ENCODE data around the gene CHAF1A. TPM values are rescaled to one million over a fixed set of nuclear protein-coding genes. Genes with fewer than 3 reads are reported as not detected.

Gene CHAF1A
- total and polyA plus RNA-seq, 2 of the 8 experiments (the other 6 are each of a cell fraction or from before 2014, with no cell fraction given): 122 to 147 TPM

GRCh38 chr19:4448147-4448985 lies 45.9 kb downstream of the CHAF1A start:
- no peak overlapping the region for H2BK120ac ChIP-seq (replicated peaks; ENCODE audit: low read depth, low read length)
- H3K18ac ChIP-seq (ENCODE audit: extremely low read depth, low read length): no peak overlapping the region
- no peak overlapping the region for H2BK12ac ChIP-seq (ENCODE audit: low read depth, low read length)
- H3K4me3 ChIP-seq (ENCODE audit: extremely low read depth in 1 of 4, insufficient read depth in 2 of 4, low read depth in 3 of 4, low read length in 4 of 4): no peak overlapping the region
- H4K5ac ChIP-seq (ENCODE audit: insufficient read length, low read depth, low read length): no peak overlapping the region
- H3K79me1 ChIP-seq (ENCODE audit: low read depth, low read length): no peaks in the 10 kb centered on the region
- no peak overlapping the region for H2BK20ac ChIP-seq (ENCODE audit: low read length)
- H2AFZ ChIP-seq (ENCODE audit: low read length): no peak overlapping the region
- no peak overlapping the region for H2BK15ac ChIP-seq (ENCODE audit: low read length)
- H4K91ac ChIP-seq (replicated peaks; ENCODE audit: insufficient read length, low read length): no peak overlapping the region
- H3K23ac ChIP-seq (ENCODE audit: insufficient read length): no peak overlapping the region
- TF ChIP-seq BCL11A (IDR thresholded peaks at IDR 0.05; ENCODE audit: low read depth in 2 of 2, low read length in 2 of 2) (no peak), ATF3 (IDR thresholded peaks at IDR 0.05; ENCODE audit: insufficient read depth, low read depth, low read length) (no peak), RAD21 (IDR thresholded peaks at IDR 0.05 in 1 of 2, conservative IDR thresholded peaks at IDR 0.05 in 1 of 2; ENCODE audit: low read depth in 2 of 2, low read length in 2 of 2) (no peak), GABPA (IDR thresholded peaks at IDR 0.05; ENCODE audit: borderline replicate concordance, insufficient read depth, low read length) (no peak), HDAC6 (IDR thresholded peaks at IDR 0.05; ENCODE audit: low read depth, low read length) (no peak), ZNF274 (IDR thresholded peaks at IDR 0.05; ENCODE audit: borderline replicate concordance, extremely low read depth, low read length) (no peak), POLR2AphosphoS5 (IDR thresholded peaks at IDR 0.05; ENCODE audit: low read depth, low read length) (no peak)
- no peaks in the 10 kb centered on the region for H3K23me2 ChIP-seq (ENCODE audit: low read depth, low read length)
- ChIA-PET CTCF (ENCODE audit: partially characterized antibody) (interaction anchor here (0.7 to 6.9 kb wide), 10 partner anchors 10 to 185 kb away, joined by 3 to 34 read pairs (median 3); partner anchors contain the start of gene CHAF1A), POLR2A (ENCODE audit: partially characterized antibody) (interaction anchor here (0.6 to 58.1 kb wide), 8 partner anchors 11 to 96 kb away, joined by 3 to 1590 read pairs (median 3); partner anchors contain the start of genes CHAF1A, HDGFL2, SH3GL1 and UBXN6)
- H3K4ac ChIP-seq (replicated peaks; ENCODE audit: insufficient read length, low read depth, low read length): no peak overlapping the region
- H2BK5ac ChIP-seq (ENCODE audit: low read depth, low read length): no peak overlapping the region
- no peak overlapping the region; the same call in 1 of the 2 replicates for H4K8ac ChIP-seq (ENCODE audit: extremely low read depth, insufficient read depth, low read length)
- no peak overlapping the region for H3K14ac ChIP-seq (ENCODE audit: insufficient read length)
- no peak overlapping the region for H2AK5ac ChIP-seq (ENCODE audit: low read depth, low read length)
- peaks cover 10 to 21% of the 10 kb centered on the region in 2 experiments for H4K20me1 ChIP-seq (replicated peaks in 1 of 2; ENCODE audit: control insufficient read depth in 1 of 2, insufficient read depth in 2 of 2, low read length in 2 of 2)
- FAIRE-seq (no peak), DNase-seq (ENCODE audit: low read depth in 1 of 2, low spot score in 2 of 2) (no peak)
- H3K9me3 ChIP-seq (ENCODE audit: insufficient read depth in 2 of 2, low read depth in 1 of 2, low read length in 1 of 2): no peaks in the 10 kb centered on the region
- H3K9ac ChIP-seq (replicated peaks in 1 of 4; ENCODE audit: extremely low read depth in 1 of 4, low read depth in 3 of 4, low read length in 3 of 4): no peak overlapping the region
- no peak overlapping the region; the same call in 1 of the 2 replicates for H3K27ac ChIP-seq (ENCODE audit: low read depth, low read length)
- peaks cover 10 to 26% (median 21%) of the 10 kb centered on the region in 4 experiments; a peak in 7 of 8 replicates for H3K36me3 ChIP-seq (ENCODE audit: control insufficient read depth in 2 of 4, insufficient read depth in 4 of 4, low read length in 3 of 4)
- H3K4me2 ChIP-seq (ENCODE audit: insufficient read depth in 1 of 2, low read depth in 2 of 2, low read length in 2 of 2): no peak overlapping the region
- no peaks in the 10 kb centered on the region for H3K27me3 ChIP-seq (replicated peaks in 1 of 4; ENCODE audit: control insufficient read depth in 3 of 4, extremely low read depth in 1 of 4, insufficient read depth in 3 of 4, low read length in 3 of 4)
- WGBS, 2 experiments (ENCODE audit: extremely low coverage in 1 of 2, insufficient coverage in 1 of 2, insufficient read length in 1 of 2, insufficient replicate concordance in 2 of 2, low coverage in 1 of 2, low lambda C conversion rate in 2 of 2, missing lambda C conversion rate in 1 of 2): 88% methylated on average over 28 of the region's 30 CpGs; no CpG with 5 or more reads in 1 of the 2 experiments
- peaks cover 0 to 2% (median 0%) of the 10 kb centered on the region in 4 experiments; a peak in 4 of 7 replicates for H3K4me1 ChIP-seq (replicated peaks in 1 of 4; ENCODE audit: control insufficient read depth in 3 of 4, insufficient read depth in 4 of 4, low read length in 3 of 4)
- H3K79me2 ChIP-seq (ENCODE audit: control insufficient read depth in 1 of 2, insufficient read depth in 2 of 2, low read length in 2 of 2): no peaks in the 10 kb centered on the region
- H3K56ac ChIP-seq (replicated peaks; ENCODE audit: insufficient read length, low read depth, low read length): no peak overlapping the region
